ENCODE measurements around the gene FHL2. TPM values are rescaled to one million over a fixed set of nuclear protein-coding genes. Genes with fewer than 3 reads are reported as not detected.

FHL2 gene
- total and polyA plus RNA-seq, 2 donors: 48.4 to 95.1 TPM

GRCh38 chr2:105375001-105375561 is 23.8 kb downstream of the FHL2 start:
- H3K4me1 ChIP-seq (ENCODE audit: insufficient read depth): peaks cover 3% of the 10 kb centered on the region
- no peak overlapping the region for H3K4me3 ChIP-seq (ENCODE audit: low read depth, low read length)
- DNase-seq (ENCODE audit: extremely low spot score): no peak
- 51% methylated on average over 15 of the region's 15 CpGs for WGBS
- H3K27ac ChIP-seq (ENCODE audit: low read depth): peak overlapping the region; percentile 96
- H3K36me3 ChIP-seq (ENCODE audit: insufficient read depth): no peaks in the 10 kb centered on the region

- DNase-seq (ENCODE audit: extremely low spot score): no peak
- WGBS: 65% methylated on average over 9 of the region's 9 CpGs
- Histone ChIP-seq H3K36me3 (ENCODE audit: insufficient read depth) (no peaks in the 10 kb centered on the region), H3K4me1 (ENCODE audit: insufficient read depth) (peaks cover 4% of the 10 kb centered on the region), H3K27ac (ENCODE audit: low read depth) (peak overlapping the region; percentile 96), H3K4me3 (ENCODE audit: low read depth, low read length) (no peak overlapping the region)
Observed at GRCh38 chr2:105373895-105374401, 24.9 kb downstream of the FHL2 start.

- WGBS: 34% methylated on average over 9 of the region's 9 CpGs
- Histone ChIP-seq H3K4me3 (ENCODE audit: low read depth, low read length) (no peak overlapping the region), H3K4me1 (ENCODE audit: insufficient read depth) (peaks cover 4% of the 10 kb centered on the region), H3K27ac (ENCODE audit: low read depth) (peak overlapping the region; percentile 55), H3K36me3 (ENCODE audit: insufficient read depth) (no peaks in the 10 kb centered on the region)
- no peak for DNase-seq (ENCODE audit: extremely low spot score)
Observed at GRCh38 chr2:105373344-105373781, 25.5 kb downstream of the FHL2 start.

GRCh38 chr2:105371810-105372209 is 27.0 kb downstream of the FHL2 start:
- peaks cover 2% of the 10 kb centered on the region for H3K36me3 ChIP-seq (ENCODE audit: insufficient read depth)
- DNase-seq (ENCODE audit: extremely low spot score): no peak
- H3K4me1 ChIP-seq (ENCODE audit: insufficient read depth): peaks cover 4% of the 10 kb centered on the region
- no peak overlapping the region for H3K4me3 ChIP-seq (ENCODE audit: low read depth, low read length)
- whole genome bisulfite sequencing: 71% methylated on average over 4 of the region's 4 CpGs
- H3K27ac ChIP-seq (ENCODE audit: low read depth): peak overlapping the region; percentile 56

- no peak overlapping the region for H3K27ac ChIP-seq (ENCODE audit: low read depth)
- DNase-seq (ENCODE audit: extremely low spot score): no peak
- H3K36me3 ChIP-seq (ENCODE audit: insufficient read depth): peaks cover 2% of the 10 kb centered on the region
- H3K4me1 ChIP-seq (ENCODE audit: insufficient read depth): peaks cover 4% of the 10 kb centered on the region
- no peak overlapping the region for H3K4me3 ChIP-seq (ENCODE audit: low read depth, low read length)
- WGBS: 83% methylated on average over 10 of the region's 10 CpGs
Observed at GRCh38 chr2:105371156-105371555, 27.7 kb downstream of the FHL2 start.

GRCh38 chr2:105369777-105370690 is 28.8 kb downstream of the FHL2 start:
- 45% methylated on average over 30 of the region's 30 CpGs for WGBS
- H3K4me1 ChIP-seq (ENCODE audit: insufficient read depth): peaks cover 4% of the 10 kb centered on the region
- no peak overlapping the region for H3K4me3 ChIP-seq (ENCODE audit: low read depth, low read length)
- H3K36me3 ChIP-seq (ENCODE audit: insufficient read depth): peaks cover 2% of the 10 kb centered on the region
- peak; percentile 76 for DNase-seq (ENCODE audit: extremely low spot score)
- H3K27ac ChIP-seq (ENCODE audit: low read depth): no peak overlapping the region

GRCh38 chr2:105368759-105369408 is 30.0 kb downstream of the FHL2 start:
- Histone ChIP-seq H3K36me3 (ENCODE audit: insufficient read depth) (peaks cover 2% of the 10 kb centered on the region), H3K4me1 (ENCODE audit: insufficient read depth) (peaks cover 2% of the 10 kb centered on the region), H3K4me3 (ENCODE audit: low read depth, low read length) (no peak overlapping the region), H3K27ac (ENCODE audit: low read depth) (no peak overlapping the region)
- DNase-seq (ENCODE audit: extremely low spot score): no peak
- WGBS: 56% methylated on average over 8 of the region's 8 CpGs

GRCh38 chr2:105365206-105365605 is 33.6 kb downstream of the FHL2 start:
- WGBS: 64% methylated on average over 3 of the region's 3 CpGs
- DNase-seq (ENCODE audit: extremely low spot score): no peak
- H3K36me3 ChIP-seq (ENCODE audit: insufficient read depth): peaks cover 2% of the 10 kb centered on the region
- no peak overlapping the region for H3K27ac ChIP-seq (ENCODE audit: low read depth)
- H3K4me1 ChIP-seq (ENCODE audit: insufficient read depth): peaks cover 2% of the 10 kb centered on the region
- no peak overlapping the region for H3K4me3 ChIP-seq (ENCODE audit: low read depth, low read length)

GRCh38 chr2:105364436-105365139 is 34.3 kb downstream of the FHL2 start:
- no peak for DNase-seq (ENCODE audit: extremely low spot score)
- WGBS: 64% methylated on average over 5 of the region's 5 CpGs
- peaks cover 2% of the 10 kb centered on the region for H3K36me3 ChIP-seq (ENCODE audit: insufficient read depth)
- no peak overlapping the region for H3K4me3 ChIP-seq (ENCODE audit: low read depth, low read length)
- H3K27ac ChIP-seq (ENCODE audit: low read depth): no peak overlapping the region
- peaks cover 2% of the 10 kb centered on the region for H3K4me1 ChIP-seq (ENCODE audit: insufficient read depth)

GRCh38 chr2:105362862-105363591 is 35.8 kb downstream of the FHL2 start:
- Histone ChIP-seq H3K27ac (ENCODE audit: low read depth) (no peak overlapping the region), H3K4me1 (ENCODE audit: insufficient read depth) (no peaks in the 10 kb centered on the region), H3K4me3 (ENCODE audit: low read depth, low read length) (no peak overlapping the region), H3K36me3 (ENCODE audit: insufficient read depth) (peaks cover 2% of the 10 kb centered on the region)
- WGBS: 52% methylated on average over 15 of the region's 15 CpGs
- DNase-seq (ENCODE audit: extremely low spot score): no peak

GRCh38 chr2:105361102-105361889 is 37.6 kb downstream of the FHL2 start:
- Histone ChIP-seq H3K4me1 (ENCODE audit: insufficient read depth) (no peaks in the 10 kb centered on the region), H3K4me3 (ENCODE audit: low read depth, low read length) (no peak overlapping the region), H3K36me3 (ENCODE audit: insufficient read depth) (no peaks in the 10 kb centered on the region), H3K27ac (ENCODE audit: low read depth) (no peak overlapping the region)
- DNase-seq (ENCODE audit: extremely low spot score): no peak
- WGBS: 62% methylated on average over 11 of the region's 11 CpGs

- peaks cover 2% of the 10 kb centered on the region for H3K36me3 ChIP-seq (ENCODE audit: insufficient read depth)
- WGBS: 72% methylated on average over 6 of the region's 6 CpGs
- no peaks in the 10 kb centered on the region for H3K4me1 ChIP-seq (ENCODE audit: insufficient read depth)
- no peak overlapping the region for H3K4me3 ChIP-seq (ENCODE audit: low read depth, low read length)
- no peak overlapping the region for H3K27ac ChIP-seq (ENCODE audit: low read depth)
- no peak for DNase-seq (ENCODE audit: extremely low spot score)
Observed at GRCh38 chr2:105358593-105358992, 40.3 kb downstream of the FHL2 start.

Data from urinary bladder (tissue), 4 donors.